GM12891 (cell line): ENCODE data around the gene SDC1.

Experiments
- POLR2A ChIP-seq: IDR thresholded peaks from 2 replicates; pipeline ENCODE4 v1.6.1; 2011; ENCODE audit warnings: low read depth, low read length, control low read depth
- TAF1 ChIP-seq: IDR thresholded peaks from 2 replicates; pipeline ENCODE4 v1.6.1; 2011; ENCODE audit warnings: low read depth, low read length, control low read depth

- TF ChIP-seq POLR2A (no peak), TAF1 (no peak)
Observed at GRCh38 chr2:20222769-20223406, 2.0 kb downstream of the SDC1 start.
